Islet precursor cell (in vitro differentiated cells): ENCODE data around the gene KLK15.
"Not testable (repeated sequence)": the region's sequence is repeated elsewhere in the genome, so short reads cannot be mapped to it uniquely, and the experiment has no call there.

Source experiments
- DNase-seq: peaks from one replicate; pipeline ENCODE4 v3.0.0-alpha.2; 2018

KLK15 gene

GRCh38 chr19:50820086-50820485 is 13.3 kb downstream of the KLK15 start:
- no peak for DNase-seq

GRCh38 chr19:50819636-50820035 is 13.7 kb downstream of the KLK15 start:
- no peak for DNase-seq

GRCh38 chr19:50818859-50819472 is 14.4 kb downstream of the KLK15 start:
- no peak for DNase-seq

GRCh38 chr19:50817941-50818858 is 15.2 kb downstream of the KLK15 start:
- DNase-seq = peak; percentile 87

GRCh38 chr19:50815439-50815838 is 17.9 kb downstream of the KLK15 start:
- no peak for DNase-seq

GRCh38 chr19:50814883-50815282 is 18.5 kb downstream of the KLK15 start:
- DNase-seq = no peak

GRCh38 chr19:50812474-50812873 is 20.9 kb downstream of the KLK15 start:
- no peak for DNase-seq

- DNase-seq = not testable (repeated sequence)
These were observed 21.6 kb downstream of the KLK15 start for GRCh38 chr19:50811622-50812238.

GRCh38 chr19:50808856-50809255 is 24.5 kb downstream of the KLK15 start:
- no peak for DNase-seq

GRCh38 chr19:50804420-50805272 is 28.7 kb downstream of the KLK15 start:
- DNase-seq = peak; percentile 99

- DNase-seq = no peak
These were observed 29.5 kb downstream of the KLK15 start for GRCh38 chr19:50803633-50804419.

GRCh38 chr19:50801107-50801506 is 32.3 kb downstream of the KLK15 start:
- peak; percentile 76 for DNase-seq

- no peak for DNase-seq
These were observed 33.9 kb downstream of the KLK15 start for GRCh38 chr19:50799547-50799851.

- DNase-seq = no peak
These were observed 34.5 kb downstream of the KLK15 start for GRCh38 chr19:50798659-50799546.

GRCh38 chr19:50797781-50798658 is 35.4 kb downstream of the KLK15 start:
- no peak for DNase-seq

GRCh38 chr19:50797429-50797780 is 36.0 kb downstream of the KLK15 start:
- DNase-seq = no peak

GRCh38 chr19:50796634-50797428 is 36.5 kb downstream of the KLK15 start:
- DNase-seq = no peak

GRCh38 chr19:50796128-50796633 is 37.2 kb downstream of the KLK15 start:
- no peak for DNase-seq

GRCh38 chr19:50795664-50796073 is 37.7 kb downstream of the KLK15 start:
- no peak for DNase-seq
